ENCODE measurements around the gene MYH6. TPM values are rescaled to one million over a fixed set of nuclear protein-coding genes. Genes with fewer than 3 reads are reported as not detected.
A peak's percentile ranks its signal among the peaks of the same experiment; 100 is the strongest.

MYH6 gene
- total and polyA plus RNA-seq, 9 donors: 0.66 to 7.2 (median 4.4) TPM

DNA sequence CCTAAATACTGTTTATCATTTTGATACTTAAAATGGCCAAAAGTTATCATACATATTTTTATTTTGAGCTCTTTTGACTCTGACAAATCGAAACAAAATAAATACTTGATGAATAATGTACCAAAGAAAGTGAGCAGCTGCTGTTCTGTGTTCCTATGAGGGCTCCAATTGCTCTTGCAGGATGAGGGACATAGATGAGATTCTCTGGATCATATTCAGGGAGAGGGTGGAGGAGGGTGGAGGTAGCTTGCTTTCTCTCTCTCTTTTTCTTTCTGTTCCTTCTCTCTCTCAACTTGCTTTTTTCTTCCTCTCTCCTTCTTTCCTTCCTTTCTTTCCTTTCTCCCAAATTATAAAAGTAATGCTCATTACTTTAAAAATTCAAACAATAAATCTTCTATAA, 36.2 kb upstream of the MYH6 start:
- Histone ChIP-seq H3K27ac (ENCODE audit: low read length) (peak overlapping the region; percentile 76), H3K4me1 (ENCODE audit: control insufficient read depth, insufficient read depth, low read length) (peaks cover 62% of the 10 kb centered on the region), H3K36me3 (ENCODE audit: control insufficient read depth, insufficient read depth, low read length) (no peaks in the 10 kb centered on the region), H3K27me3 (ENCODE audit: control insufficient read depth, insufficient read depth, low read length) (no peaks in the 10 kb centered on the region), H3K9me3 (replicated peaks; ENCODE audit: control insufficient read depth, low read depth, low read length) (no peaks in the 10 kb centered on the region), H3K4me3 (ENCODE audit: low read length) (no peak overlapping the region)
- no CpG with 5 or more reads among the region's 1 CpG for WGBS (ENCODE audit: insufficient coverage)
- DNase-seq: peak; percentile 37

GRCh38 chr14:23443881-23444280, 35.8 kb upstream of the MYH6 start:
- Histone ChIP-seq H3K36me3 (ENCODE audit: control insufficient read depth, insufficient read depth, low read length) (no peaks in the 10 kb centered on the region), H3K27me3 (ENCODE audit: control insufficient read depth, insufficient read depth, low read length) (no peaks in the 10 kb centered on the region), H3K9me3 (replicated peaks; ENCODE audit: control insufficient read depth, low read depth, low read length) (no peaks in the 10 kb centered on the region), H3K4me3 (ENCODE audit: low read length) (no peak overlapping the region), H3K4me1 (ENCODE audit: control insufficient read depth, insufficient read depth, low read length) (peaks cover 66% of the 10 kb centered on the region), H3K27ac (ENCODE audit: low read length) (peak overlapping the region; percentile 76)
- 64% methylated on average over 2 of the region's 6 CpGs for WGBS (ENCODE audit: insufficient coverage)
- no peak for DNase-seq

- peaks cover 71% of the 10 kb centered on the region for H3K4me1 ChIP-seq (ENCODE audit: control insufficient read depth, insufficient read depth, low read length)
- peak; percentile 23 for DNase-seq
Observed at GRCh38 chr14:23443411-23443812, 35.3 kb upstream of the MYH6 start.

GRCh38 chr14:23442721-23443356, 34.8 kb upstream of the MYH6 start:
- Histone ChIP-seq H3K27me3 (ENCODE audit: control insufficient read depth, insufficient read depth, low read length) (no peaks in the 10 kb centered on the region), H3K36me3 (ENCODE audit: control insufficient read depth, insufficient read depth, low read length) (no peaks in the 10 kb centered on the region), H3K9me3 (replicated peaks; ENCODE audit: control insufficient read depth, low read depth, low read length) (no peaks in the 10 kb centered on the region), H3K27ac (ENCODE audit: low read length) (peak overlapping the region; percentile 76), H3K4me3 (ENCODE audit: low read length) (no peak overlapping the region), H3K4me1 (ENCODE audit: control insufficient read depth, insufficient read depth, low read length) (peaks cover 76% of the 10 kb centered on the region)
- no peak for DNase-seq
- 70% methylated on average over 9 of the region's 9 CpGs for WGBS (ENCODE audit: insufficient coverage)

More at GRCh38 chr14:23443411-23443812, 35.3 kb upstream of the MYH6 start:
- no peaks in the 10 kb centered on the region for H3K27me3 ChIP-seq (ENCODE audit: control insufficient read depth, insufficient read depth, low read length)
- 72% methylated on average over 5 of the region's 11 CpGs for WGBS (ENCODE audit: insufficient coverage)
- peak overlapping the region; percentile 76 for H3K27ac ChIP-seq (ENCODE audit: low read length)
- H3K4me3 ChIP-seq (ENCODE audit: low read length): no peak overlapping the region
- H3K36me3 ChIP-seq (ENCODE audit: control insufficient read depth, insufficient read depth, low read length): no peaks in the 10 kb centered on the region
- H3K9me3 ChIP-seq (replicated peaks; ENCODE audit: control insufficient read depth, low read depth, low read length): no peaks in the 10 kb centered on the region

- WGBS (ENCODE audit: insufficient coverage): 17% methylated on average over 1 of the region's 1 CpG
- H3K4me3 ChIP-seq (ENCODE audit: low read length): no peak overlapping the region
- DNase-seq: no peak
- no peaks in the 10 kb centered on the region for H3K36me3 ChIP-seq (ENCODE audit: control insufficient read depth, insufficient read depth, low read length)
- no peaks in the 10 kb centered on the region for H3K9me3 ChIP-seq (replicated peaks; ENCODE audit: control insufficient read depth, low read depth, low read length)
- peaks cover 87% of the 10 kb centered on the region for H3K4me1 ChIP-seq (ENCODE audit: control insufficient read depth, insufficient read depth, low read length)
- no peaks in the 10 kb centered on the region for H3K27me3 ChIP-seq (ENCODE audit: control insufficient read depth, insufficient read depth, low read length)
- peak overlapping the region; percentile 47 for H3K27ac ChIP-seq (ENCODE audit: low read length)
Observed at GRCh38 chr14:23441076-23441475, 33.0 kb upstream of the MYH6 start.

- DNase-seq: no peak
- Histone ChIP-seq H3K4me1 (ENCODE audit: control insufficient read depth, insufficient read depth, low read length) (peaks cover 93% of the 10 kb centered on the region), H3K27me3 (ENCODE audit: control insufficient read depth, insufficient read depth, low read length) (no peaks in the 10 kb centered on the region), H3K4me3 (ENCODE audit: low read length) (no peak overlapping the region), H3K9me3 (replicated peaks; ENCODE audit: control insufficient read depth, low read depth, low read length) (no peaks in the 10 kb centered on the region), H3K27ac (ENCODE audit: low read length) (peak overlapping the region; percentile 88), H3K36me3 (ENCODE audit: control insufficient read depth, insufficient read depth, low read length) (no peaks in the 10 kb centered on the region)
- WGBS (ENCODE audit: insufficient coverage): 89% methylated on average over 5 of the region's 6 CpGs
Observed at GRCh38 chr14:23439107-23439835, 31.2 kb upstream of the MYH6 start.

GRCh38 chr14:23438101-23438971, 30.3 kb upstream of the MYH6 start:
- H3K4me3 ChIP-seq (ENCODE audit: low read length): no peak overlapping the region
- H3K27ac ChIP-seq (ENCODE audit: low read length): peak overlapping the region; percentile 88
- H3K4me1 ChIP-seq (ENCODE audit: control insufficient read depth, insufficient read depth, low read length): peaks cover 86% of the 10 kb centered on the region
- no peaks in the 10 kb centered on the region for H3K9me3 ChIP-seq (replicated peaks; ENCODE audit: control insufficient read depth, low read depth, low read length)
- H3K27me3 ChIP-seq (ENCODE audit: control insufficient read depth, insufficient read depth, low read length): no peaks in the 10 kb centered on the region
- H3K36me3 ChIP-seq (ENCODE audit: control insufficient read depth, insufficient read depth, low read length): no peaks in the 10 kb centered on the region
- peak; percentile 61 for DNase-seq
- WGBS (ENCODE audit: insufficient coverage): 32% methylated on average over 12 of the region's 15 CpGs

DNA sequence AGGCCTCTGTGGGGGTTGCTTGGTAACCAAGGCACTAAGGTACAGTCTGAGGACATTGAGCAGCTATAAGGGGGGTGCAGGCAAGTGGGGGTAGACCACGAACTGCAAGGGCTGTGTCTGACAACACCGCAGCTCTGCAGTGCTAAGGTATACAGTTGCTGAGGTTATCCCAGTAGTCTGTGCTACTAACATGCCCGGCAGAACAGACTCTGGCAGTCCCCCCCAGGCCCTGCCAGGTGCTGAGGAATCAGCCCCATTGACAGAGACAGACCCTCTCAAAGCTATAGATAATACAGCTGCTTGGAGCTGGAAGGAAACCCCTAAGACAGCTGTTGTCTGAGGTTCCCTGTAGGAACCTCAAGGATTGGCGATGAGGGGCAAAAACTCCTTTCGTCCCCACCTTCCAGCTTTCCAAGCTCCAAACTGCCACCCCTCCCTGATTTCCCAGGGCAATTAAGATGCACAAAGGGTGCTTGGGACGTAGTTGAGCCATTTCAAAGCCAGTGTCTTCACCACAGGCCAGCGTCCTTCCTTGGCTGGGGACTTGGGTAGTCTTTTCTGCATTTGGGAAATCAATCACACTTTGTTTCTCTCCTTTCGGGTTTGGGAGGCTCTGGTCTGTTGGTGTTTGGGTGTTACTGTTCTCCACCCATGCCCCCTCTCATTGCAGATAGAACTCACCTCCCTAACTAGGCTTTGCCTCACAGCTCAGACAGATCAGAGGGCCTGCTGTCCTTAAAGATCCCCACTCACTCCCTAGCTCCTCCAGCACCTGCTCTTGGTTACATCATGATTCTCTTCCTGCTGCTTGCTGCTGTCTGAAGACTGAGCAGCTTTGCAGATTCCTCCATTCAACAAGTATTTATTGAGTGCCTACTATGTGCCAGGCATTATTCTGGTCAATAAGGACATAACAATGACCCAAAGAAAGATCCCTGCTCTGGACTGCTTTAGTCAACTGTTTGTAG, 29.3 kb upstream of the MYH6 start:
- Histone ChIP-seq H3K36me3 (ENCODE audit: control insufficient read depth, insufficient read depth, low read length) (no peaks in the 10 kb centered on the region), H3K27ac (ENCODE audit: low read length) (peak overlapping the region; percentile 88), H3K27me3 (ENCODE audit: control insufficient read depth, insufficient read depth, low read length) (no peaks in the 10 kb centered on the region), H3K4me1 (ENCODE audit: control insufficient read depth, insufficient read depth, low read length) (peaks cover 77% of the 10 kb centered on the region), H3K9me3 (replicated peaks; ENCODE audit: control insufficient read depth, low read depth, low read length) (no peaks in the 10 kb centered on the region), H3K4me3 (ENCODE audit: low read length) (no peak overlapping the region)
- peak; percentile 42 for DNase-seq
- WGBS (ENCODE audit: insufficient coverage): 56% methylated on average over 3 of the region's 8 CpGs

- WGBS (ENCODE audit: insufficient coverage): 51% methylated on average over 5 of the region's 15 CpGs
- no peak overlapping the region for H3K4me3 ChIP-seq (ENCODE audit: low read length)
- peaks cover 68% of the 10 kb centered on the region for H3K4me1 ChIP-seq (ENCODE audit: control insufficient read depth, insufficient read depth, low read length)
- H3K36me3 ChIP-seq (ENCODE audit: control insufficient read depth, insufficient read depth, low read length): no peaks in the 10 kb centered on the region
- H3K27ac ChIP-seq (ENCODE audit: low read length): peak overlapping the region; percentile 88
- H3K27me3 ChIP-seq (ENCODE audit: control insufficient read depth, insufficient read depth, low read length): no peaks in the 10 kb centered on the region
- peak; percentile 29 for DNase-seq
- no peaks in the 10 kb centered on the region for H3K9me3 ChIP-seq (replicated peaks; ENCODE audit: control insufficient read depth, low read depth, low read length)
Observed at GRCh38 chr14:23436327-23437132, 28.5 kb upstream of the MYH6 start.
